Caki2 (cell line): ENCODE measurements around the gene ACTR3C. TPM values are rescaled to one million over a fixed set of nuclear protein-coding genes. Genes with fewer than 3 reads are reported as not detected.
A peak's percentile ranks its signal among the peaks of the same experiment; 100 is the strongest.

Experiments used
- DNase-seq: peaks from one replicate; pipeline ENCODE4 v3.0.0-alpha.2; 2015; ENCODE audit warnings: low read depth
- in situ Hi-C: cut with HindIII; loops from 2 replicates; pipeline ENCODE4 v1.10.0; 2016; ENCODE audit warnings: low sequenced_read_pairs, low pct_unique_long_range_greater_than_20kb, mixed read lengths
- total RNA-seq: library from RNA; depleted of rRNA; stranded (reverse); fragments of >200 nt; shearing (Covaris generic); gene quantifications from 2 replicates; pipeline ENCODE4 v1.2.3, GENCODE V29; 2014; ENCODE audit warnings: low replicate concordance; rRNA removed

The ACTR3C gene
- 3.7 and 23.0 TPM in 2 replicates for total RNA-seq

DNA sequence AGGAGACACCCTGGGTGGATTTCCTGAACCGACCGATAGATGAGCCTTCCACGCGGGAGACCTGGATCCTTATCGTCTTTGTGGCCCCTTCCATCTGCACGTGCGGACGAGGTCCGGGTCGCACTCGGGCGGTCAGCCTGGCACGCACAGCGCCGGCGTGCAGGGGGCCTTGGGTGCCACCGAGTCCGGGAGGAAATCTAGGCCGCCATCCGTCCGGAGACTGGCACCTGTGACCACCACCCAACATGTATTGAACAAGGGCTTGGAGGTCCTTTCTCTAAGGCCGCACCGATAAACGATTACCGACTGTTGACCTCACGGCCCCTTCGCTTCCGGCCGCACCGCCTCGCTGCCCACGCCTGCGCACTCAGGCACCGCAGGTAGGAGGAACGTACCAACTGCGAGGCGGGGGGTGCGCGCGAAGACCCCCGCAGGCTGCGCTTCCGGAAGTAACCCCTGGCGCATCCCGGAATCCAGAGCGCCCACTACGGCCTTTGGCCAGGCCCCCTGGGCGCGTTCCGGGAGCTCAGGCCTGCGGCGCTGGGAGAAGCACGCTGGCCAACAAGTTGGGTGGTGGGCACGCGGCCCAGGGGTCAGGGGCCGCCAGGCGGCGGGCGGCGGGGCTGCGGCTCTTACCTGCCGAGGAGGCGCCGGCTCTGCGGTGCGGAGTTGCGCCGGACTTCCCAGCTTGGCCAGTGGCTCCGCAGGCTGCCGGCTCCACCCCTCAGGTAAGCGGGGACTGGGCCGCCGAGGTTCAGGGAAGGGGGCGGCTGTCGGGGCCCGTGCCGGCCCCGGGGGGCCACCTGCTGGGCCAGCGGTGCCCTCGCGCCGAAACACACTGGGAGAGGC is at the start of gene ACTR3C, which contains the start of gene LRRC61:
Gene ACTR3C (minus strand): TSS at position 713 of the 849 bp plus-strand sequence. CDS start 28,249 bp downstream, outside the sequence.
Gene LRRC61 (plus strand): TSS at position 523 of the 849 bp plus-strand sequence. CDS start 13,507 bp downstream, outside the sequence.
- peak; percentile 70 for DNase-seq
- in situ Hi-C loops: no loop called here

DNA sequence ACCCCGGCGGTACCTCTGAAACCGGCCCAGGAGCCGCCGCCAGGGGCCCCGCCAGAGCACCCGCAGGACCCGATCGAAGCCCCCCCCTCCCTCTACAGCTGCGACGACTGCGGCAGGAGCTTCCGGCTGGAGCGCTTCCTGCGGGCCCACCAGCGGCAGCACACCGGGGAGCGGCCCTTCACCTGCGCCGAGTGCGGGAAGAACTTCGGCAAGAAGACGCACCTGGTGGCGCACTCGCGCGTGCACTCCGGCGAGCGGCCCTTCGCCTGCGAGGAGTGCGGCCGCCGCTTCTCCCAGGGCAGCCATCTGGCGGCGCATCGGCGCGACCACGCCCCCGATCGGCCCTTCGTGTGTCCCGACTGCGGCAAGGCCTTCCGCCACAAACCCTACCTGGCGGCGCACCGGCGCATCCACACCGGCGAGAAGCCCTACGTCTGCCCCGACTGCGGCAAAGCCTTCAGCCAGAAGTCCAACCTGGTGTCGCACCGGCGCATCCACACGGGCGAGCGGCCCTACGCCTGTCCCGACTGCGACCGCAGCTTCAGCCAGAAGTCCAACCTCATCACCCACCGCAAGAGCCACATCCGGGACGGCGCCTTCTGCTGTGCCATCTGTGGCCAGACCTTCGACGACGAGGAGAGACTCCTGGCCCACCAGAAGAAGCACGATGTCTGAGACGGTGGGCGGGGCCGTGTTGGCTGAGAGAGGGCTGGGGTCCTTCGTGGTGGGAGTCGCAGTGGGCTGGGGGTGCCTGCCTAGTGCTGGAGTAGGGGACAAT is 49.1 kb upstream of the ACTR3C start:
- DNase-seq: no peak
- in situ Hi-C loops: no loop called here

GRCh38 chr7:150371996-150372270 is 48.6 kb upstream of the ACTR3C start:
- in situ Hi-C loops: no loop called here
- DNase-seq: no peak

- no peak for DNase-seq
- in situ Hi-C loops: no loop called here
Observed at GRCh38 chr7:150371131-150371995, 48.0 kb upstream of the ACTR3C start.

- no peak for DNase-seq
- in situ Hi-C loops: no loop called here
Observed at GRCh38 chr7:150370612-150371071, 47.3 kb upstream of the ACTR3C start.

GRCh38 chr7:150369748-150370501 is 46.6 kb upstream of the ACTR3C start:
- in situ Hi-C loops: no loop called here
- no peak for DNase-seq

GRCh38 chr7:150368884-150369747 is 45.8 kb upstream of the ACTR3C start:
- peak; percentile 72 for DNase-seq

DNA sequence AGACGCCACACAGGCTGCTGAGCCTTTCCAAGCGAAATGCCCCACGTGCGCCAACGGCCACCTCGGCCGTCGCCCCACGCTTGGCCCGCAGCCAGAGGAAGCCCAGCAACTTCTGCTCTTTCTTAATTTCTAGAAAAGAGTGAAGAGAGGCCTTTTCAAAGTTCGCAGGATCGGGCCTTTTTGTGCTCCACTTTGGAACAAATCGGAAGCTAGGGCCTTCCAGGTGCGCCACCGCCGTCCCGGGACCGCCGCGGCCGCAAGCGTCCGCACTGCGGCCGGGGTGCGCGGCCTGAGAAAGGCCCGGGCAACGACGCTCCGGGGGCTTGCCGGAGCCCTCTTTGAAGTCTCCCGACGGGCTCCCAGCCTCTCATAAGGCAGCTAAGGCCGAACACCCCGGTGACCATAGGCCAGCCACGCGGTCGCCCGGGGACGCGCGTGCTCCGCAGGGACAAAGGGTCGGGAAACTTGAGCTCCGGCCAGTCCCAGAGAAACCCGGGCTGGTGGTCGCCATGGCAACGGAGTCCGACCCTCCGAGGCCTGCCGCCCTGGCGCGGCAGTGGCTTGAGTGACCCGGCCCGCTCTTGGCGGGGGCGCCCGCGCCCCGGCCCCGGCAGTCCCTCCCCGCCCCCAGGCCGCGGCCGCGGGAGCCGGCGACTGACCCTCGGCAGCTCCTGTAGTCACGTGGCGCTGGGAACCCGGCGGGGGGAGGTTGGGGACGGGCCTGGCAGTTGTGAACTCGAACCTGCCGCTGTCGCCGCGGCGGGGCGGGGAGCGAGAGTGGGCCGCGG is 44.9 kb upstream of the ACTR3C start, which contains the start of gene REPIN1:
Gene REPIN1 (plus strand): TSS at position 727 of the 788 bp plus-strand sequence. CDS start 890 bp downstream, outside the sequence.
- DNase-seq: peak; percentile 83
- in situ Hi-C loops: no loop called here

More at GRCh38 chr7:150368884-150369747, 45.8 kb upstream of the ACTR3C start:
- in situ Hi-C loops: no loop called here

DNA sequence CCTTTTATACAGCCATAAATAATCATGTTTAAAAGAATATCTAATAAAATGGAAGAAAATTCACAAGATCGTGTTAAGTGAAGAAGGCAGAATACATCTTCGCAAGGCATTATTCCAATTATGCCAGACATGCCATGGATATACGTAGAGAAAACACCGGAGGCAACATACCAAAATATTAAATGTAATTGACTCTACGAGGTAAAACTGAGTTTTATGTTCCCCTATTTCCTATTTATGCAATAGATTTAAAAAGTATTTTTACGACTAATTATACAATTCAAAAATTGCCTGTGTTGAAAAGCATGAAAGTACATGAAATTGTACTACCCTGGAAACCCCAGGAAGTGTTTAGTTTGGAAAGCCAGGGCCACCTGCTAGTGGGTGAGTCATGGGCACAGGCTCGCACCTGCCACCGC is 44.3 kb upstream of the ACTR3C start:
- in situ Hi-C loops: no loop called here
- DNase-seq: no peak

- peak; percentile 29 for DNase-seq
- in situ Hi-C loops: no loop called here
Observed at GRCh38 chr7:150365673-150366398, 42.5 kb upstream of the ACTR3C start.

DNA sequence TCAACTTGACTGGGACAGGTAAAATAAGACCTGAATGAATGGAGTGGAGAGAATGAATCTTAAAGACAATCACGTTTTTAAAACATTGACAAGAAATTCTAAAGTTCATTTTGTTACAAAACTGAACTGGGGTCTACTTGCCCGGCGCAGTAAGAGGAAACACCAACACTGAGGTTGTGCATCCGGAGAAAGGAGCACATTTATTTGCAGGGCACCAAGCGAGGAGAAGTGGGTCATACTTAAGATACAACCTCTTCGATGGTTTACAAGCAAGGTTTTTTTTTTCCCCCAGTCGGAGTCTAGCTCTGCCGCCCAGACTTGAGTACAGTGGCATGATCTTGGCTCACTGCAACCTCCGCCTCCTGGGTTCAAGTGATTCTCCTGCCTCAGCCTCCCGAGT is 41.8 kb upstream of the ACTR3C start:
- no peak for DNase-seq
- in situ Hi-C loops: no loop called here

- DNase-seq: no peak
- in situ Hi-C loops: no loop called here
Observed at GRCh38 chr7:150363872-150364271, 40.5 kb upstream of the ACTR3C start.

DNA sequence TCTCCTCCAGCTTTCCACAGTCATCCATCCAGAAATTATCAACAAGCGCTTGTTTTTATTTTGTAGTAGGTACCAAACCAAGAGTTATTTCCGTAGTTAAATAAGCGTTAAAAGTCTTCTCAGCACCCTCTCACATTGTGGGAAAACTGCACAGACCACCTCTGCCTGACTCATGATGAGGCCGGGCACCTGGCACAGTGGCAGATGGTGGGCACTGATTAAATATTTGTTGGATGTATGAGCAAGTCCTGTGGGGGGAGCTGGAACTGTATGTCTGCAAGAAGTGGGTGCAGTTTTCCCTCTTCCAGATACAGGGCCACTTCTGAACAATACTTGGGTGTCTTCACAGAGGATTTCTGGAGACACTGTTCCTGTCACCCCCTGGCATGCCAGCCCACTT is 40.0 kb upstream of the ACTR3C start:
- in situ Hi-C loops: no loop called here
- no peak for DNase-seq

DNA sequence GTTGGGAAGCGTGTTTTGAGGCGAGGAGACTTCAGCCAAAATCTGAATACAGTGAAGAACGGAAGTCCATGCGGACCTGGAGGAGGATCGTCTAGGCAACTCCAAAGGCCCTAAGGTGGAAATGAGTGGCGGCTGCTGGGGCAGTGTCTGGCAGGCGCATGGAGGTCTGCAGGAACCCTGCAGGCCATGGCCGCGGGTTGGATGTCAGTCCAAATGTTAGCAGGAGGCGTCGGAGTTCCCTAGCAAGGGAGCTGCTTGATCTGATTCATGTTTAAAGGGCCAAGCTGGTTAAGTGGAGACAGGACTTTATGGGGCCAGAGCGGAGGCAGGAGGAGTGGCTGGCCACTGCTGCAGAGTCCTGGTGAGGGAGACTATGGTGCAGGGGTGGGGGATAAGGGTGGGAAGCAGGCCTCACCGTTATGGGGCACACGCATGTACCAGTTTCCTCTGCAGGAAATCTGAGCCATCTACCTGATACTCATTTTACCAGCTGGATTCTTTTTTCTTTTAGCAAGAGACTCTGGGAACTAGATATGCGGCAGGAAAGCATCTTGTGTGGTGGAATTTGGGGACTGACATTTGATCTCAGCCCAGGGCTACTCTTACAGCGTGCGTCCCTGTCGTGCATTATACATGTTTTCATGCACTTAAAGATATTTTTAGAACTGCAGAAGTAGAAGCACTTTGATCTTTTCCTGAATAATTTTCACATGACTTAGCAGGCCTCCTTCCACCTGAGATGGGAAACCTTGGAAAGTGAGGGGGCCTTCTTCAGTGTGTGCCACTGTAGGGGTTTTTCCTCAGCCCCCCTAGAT is 38.7 kb upstream of the ACTR3C start:
- in situ Hi-C loops: no loop called here
- DNase-seq: no peak

- in situ Hi-C loops: no loop called here
- DNase-seq: no peak
Observed at GRCh38 chr7:150361402-150361801, 38.1 kb upstream of the ACTR3C start.
